Tibial nerve (tissue), 4 donors: ENCODE measurements around the gene NPEPL1. TPM values are rescaled to one million over a fixed set of nuclear protein-coding genes. Genes with fewer than 3 reads are reported as not detected.

Experiments used
- DNase-seq, 2 donors: peaks; one replicate each; pipeline ENCODE4 v3.0.0-alpha.2; 2019; ENCODE audit warnings: low spot score in 2 of 2
- H3K27ac ChIP-seq, 4 donors: fragments of 200-600 bp; sonication (generic) in 3 of 4; one replicate each; pipeline ENCODE4 v1.5.1; 2017 to 2019; ENCODE audit warnings: mild to moderate bottlenecking in 1 of 4
- H3K27me3 ChIP-seq, 2 donors: fragments of 200-600 bp; sonication (generic) in 1 of 2; one replicate each; pipeline versions ENCODE4 v1.5.1 to v1.6.0; 2017 to 2019
- H3K36me3 ChIP-seq, 3 donors: fragments of 200-600 bp; sonication (generic); one replicate each; pipeline ENCODE4 v1.5.1; 2018 to 2019
- H3K4me1 ChIP-seq, 4 donors: fragments of 200-600 bp; sonication (generic) in 3 of 4; one replicate each; pipeline ENCODE4 v1.5.1; 2017 to 2019
- H3K4me3 ChIP-seq, 4 donors: fragments of 200-600 bp; sonication (generic) in 3 of 4; one replicate each; pipeline ENCODE4 v1.5.1; 2017 to 2019; ENCODE audit warnings: mild to moderate bottlenecking in 1 of 4, moderate library complexity in 1 of 4
- H3K9me3 ChIP-seq, 4 donors: fragments of 200-600 bp; sonication (generic) in 3 of 4; one replicate each; pipeline ENCODE4 v1.5.1; 2017 to 2019
- CTCF ChIP-seq, 5 experiments: fragments of 200-600 bp in 3 of 5; fragments of 450-650 bp in 2 of 5; sonication (generic) in 3 of 5; IDR thresholded peaks; one replicate each; pipeline ENCODE4 v1.5.1; 2016 to 2019; ENCODE audit warnings: antibody characterized with exemption in 5 of 5, mild to moderate bottlenecking in 3 of 5, moderate library complexity in 2 of 5
- EP300 ChIP-seq, 2 donors: sonication (generic); formaldehyde crosslinking; IDR thresholded peaks; one replicate each; pipeline ENCODE4 v1.6.1; 2017; ENCODE audit warnings: antibody characterized with exemption in 2 of 2, mild to moderate bottlenecking in 1 of 2
- POLR2A ChIP-seq, 2 donors: fragments of 450-650 bp; IDR thresholded peaks; one replicate each; pipeline ENCODE4 v1.6.1; 2017; ENCODE audit warnings: antibody characterized with exemption in 2 of 2, mild to moderate bottlenecking in 2 of 2, moderate library complexity in 2 of 2
- WGBS, 2 donors: methylation state at CpG; one replicate each; pipeline ENCODE4 v1.1.5; 2018; 5-methylcytosine and 5-hydroxymethylcytosine counted together
- total RNA-seq, 4 donors: library from RNA; depleted of rRNA; stranded (reverse); fragments of >200 nt; gene quantifications; one replicate each; pipeline ENCODE4 v1.1.0, GENCODE V29; 2016

Gene NPEPL1
- total RNA-seq, 4 donors from 2014 or later = 57.6 to 123 (median 73.0) TPM

GRCh38 chr20:58760856-58761255, 68.3 kb downstream of the NPEPL1 start:
- Histone ChIP-seq H3K4me1 (no peaks in the 10 kb centered on the region), H3K27me3 (no peaks in the 10 kb centered on the region), H3K36me3 (no peaks in the 10 kb centered on the region), H3K9me3 (peaks cover 0 to 6% (median 0%) of the 10 kb centered on the region in 4 donors), H3K4me3 (no peak overlapping the region), H3K27ac (no peak overlapping the region)
- DNase-seq = no peak
- TF ChIP-seq POLR2A (IDR thresholded peaks at IDR 0.05) (no peak), CTCF (IDR thresholded peaks at IDR 0.05) (no peak), EP300 (IDR thresholded peaks at IDR 0.05) (no peak)
- 79 to 85% methylated on average over 3 of the region's 3 CpGs for WGBS, 2 donors

GRCh38 chr20:58762120-58762519, 69.5 kb downstream of the NPEPL1 start:
- no peaks in the 10 kb centered on the region for H3K27me3 ChIP-seq
- H3K36me3 ChIP-seq = no peaks in the 10 kb centered on the region
- no peak overlapping the region for H3K27ac ChIP-seq
- DNase-seq = no peak
- peaks cover 0 to 6% (median 0%) of the 10 kb centered on the region in 4 donors for H3K9me3 ChIP-seq
- H3K4me1 ChIP-seq = no peaks in the 10 kb centered on the region
- TF ChIP-seq CTCF (IDR thresholded peaks at IDR 0.05) = no peak
- no peak for TF ChIP-seq POLR2A (IDR thresholded peaks at IDR 0.05)
- no peak for TF ChIP-seq EP300 (IDR thresholded peaks at IDR 0.05)
- H3K4me3 ChIP-seq = no peak overlapping the region
- 77 to 83% methylated on average over 4 of the region's 4 CpGs for WGBS, 2 donors

- Histone ChIP-seq H3K27ac (no peak overlapping the region), H3K9me3 (peaks cover 0 to 6% (median 0%) of the 10 kb centered on the region in 4 donors), H3K36me3 (no peaks in the 10 kb centered on the region), H3K4me1 (no peaks in the 10 kb centered on the region), H3K4me3 (no peak overlapping the region), H3K27me3 (no peaks in the 10 kb centered on the region)
- DNase-seq = no peak
- 92% methylated on average over 7 of the region's 7 CpGs for WGBS, 2 donors
- TF ChIP-seq CTCF (IDR thresholded peaks at IDR 0.05) = no peak
Measured at GRCh38 chr20:58763076-58763475, 70.5 kb downstream of the NPEPL1 start.

Other genes starting within 250 kb of the NPEPL1 start
- gene APCDD1L, start 177.4 kb upstream of the NPEPL1 start, total RNA-seq = under 1 TPM in 2 of 4 donors, not detected in 2; 0.21 to 0.30 TPM
- gene STX16, start 41.5 kb upstream of the NPEPL1 start, total RNA-seq = 100 to 1,000 TPM in 1 of 4 donors, 10 to 100 TPM in 3; 70.2 to 148 (median 85.9) TPM
- gene GNAS-AS1, start 158.1 kb downstream of the NPEPL1 start, total RNA-seq = under 1 TPM in 2 of 4 donors, not detected in 2; 0.42 to 0.59 TPM
- 100 to 1,000 TPM; 484 to 621 (median 524) TPM for gene GNAS, start 159.9 kb downstream of the NPEPL1 start, total RNA-seq